A204.1 (cell line): Measurements from ENCODE around the gene NDUFAB1.
"Not testable (repeated sequence)": the region's sequence is repeated elsewhere in the genome, so short reads cannot be mapped to it uniquely, and the experiment has no call there.

ENCODE experiments used
- FAIRE-seq: peaks from 2 replicates; lab custom pipeline; 2012; peaks lifted over from hg19 to GRCh38; lab: Jason Lieb, UNC

NDUFAB1 gene

GRCh38 chr16:23554536-23554935 is 41.6 kb downstream of the NDUFAB1 start:
- FAIRE-seq = no peak

- no peak for FAIRE-seq
Observed at GRCh38 chr16:23552161-23552560, 44.0 kb downstream of the NDUFAB1 start.

GRCh38 chr16:23549938-23550337 is 46.2 kb downstream of the NDUFAB1 start:
- FAIRE-seq = no peak

- FAIRE-seq = no peak
Observed at GRCh38 chr16:23544436-23544835, 51.7 kb downstream of the NDUFAB1 start.

GRCh38 chr16:23540817-23541178 is 55.3 kb downstream of the NDUFAB1 start:
- FAIRE-seq = not testable (repeated sequence)

GRCh38 chr16:23539984-23540816 is 55.9 kb downstream of the NDUFAB1 start:
- FAIRE-seq = no peak

GRCh38 chr16:23538919-23539278 is 57.2 kb downstream of the NDUFAB1 start:
- FAIRE-seq = no peak

- no peak for FAIRE-seq
Observed at GRCh38 chr16:23537390-23537789, 58.7 kb downstream of the NDUFAB1 start.

- no peak for FAIRE-seq
Observed at GRCh38 chr16:23535901-23536300, 60.2 kb downstream of the NDUFAB1 start.

GRCh38 chr16:23534868-23535860 is 61.0 kb downstream of the NDUFAB1 start:
- no peak for FAIRE-seq

- FAIRE-seq = no peak
Observed at GRCh38 chr16:23532448-23532847, 63.7 kb downstream of the NDUFAB1 start.
